Measurements from ENCODE around the gene SLC38A4.

- TF ChIP-seq CTCF (conservative IDR thresholded peaks at IDR 0.05 in 1 of 2, IDR thresholded peaks at IDR 0.05 in 1 of 2; ENCODE audit: low read depth in 1 of 2, low read length in 2 of 2) (no peak), EZH2 (IDR thresholded peaks at IDR 0.05; ENCODE audit: low read length, missing control alignments) (no peak)
Observed at GRCh38 chr12:46808955-46809697, 16.7 kb downstream of the SLC38A4 start.
